T-helper 2 cell (primary cell): ENCODE results near the gene EFNB3.

Experiments
- DNase-seq, 5 experiments: peaks; one replicate each; pipeline versions ENCODE4 v3.0.0 to v3.0.0-alpha.2; 2012 to 2022

The EFNB3 gene

GRCh38 chr17:7717756-7718350 is 12.9 kb downstream of the EFNB3 start:
- peak in 1 of 5 experiments; percentile 76 for DNase-seq

GRCh38 chr17:7719661-7720060 is 14.7 kb downstream of the EFNB3 start:
- DNase-seq = no peak

GRCh38 chr17:7720125-7720524 is 15.1 kb downstream of the EFNB3 start:
- DNase-seq = no peak

GRCh38 chr17:7721612-7722011 is 16.6 kb downstream of the EFNB3 start:
- DNase-seq = no peak

- no peak for DNase-seq
These were observed 22.9 kb downstream of the EFNB3 start for GRCh38 chr17:7727886-7728285.

GRCh38 chr17:7729816-7730215 is 24.8 kb downstream of the EFNB3 start:
- no peak for DNase-seq

GRCh38 chr17:7732981-7733539 is 28.1 kb downstream of the EFNB3 start:
- DNase-seq = no peak

- no peak for DNase-seq
These were observed 32.6 kb downstream of the EFNB3 start for GRCh38 chr17:7737601-7738000.

- DNase-seq = no peak
These were observed 34.7 kb downstream of the EFNB3 start for GRCh38 chr17:7739746-7740145.

GRCh38 chr17:7740481-7741001 is 35.5 kb downstream of the EFNB3 start:
- DNase-seq = no peak

GRCh38 chr17:7742729-7743128 is 37.7 kb downstream of the EFNB3 start:
- no peak for DNase-seq

- DNase-seq = no peak
These were observed 39.4 kb downstream of the EFNB3 start for GRCh38 chr17:7744416-7744815.

- DNase-seq = no peak
These were observed 40.9 kb downstream of the EFNB3 start for GRCh38 chr17:7745748-7746470.

- no peak for DNase-seq
These were observed 42.7 kb downstream of the EFNB3 start for GRCh38 chr17:7747635-7748071.

- DNase-seq = no peak
These were observed 43.2 kb downstream of the EFNB3 start for GRCh38 chr17:7748076-7748775.

- no peak for DNase-seq
These were observed 45.4 kb downstream of the EFNB3 start for GRCh38 chr17:7750321-7750821.

- no peak for DNase-seq
These were observed 49.7 kb downstream of the EFNB3 start for GRCh38 chr17:7754656-7755055.

GRCh38 chr17:7755095-7755890 is 50.3 kb downstream of the EFNB3 start:
- no peak for DNase-seq

GRCh38 chr17:7756968-7757367 is 52.0 kb downstream of the EFNB3 start:
- DNase-seq = no peak
